ENCODE results near the gene FSHR.

The FSHR gene

GRCh38 chr2:48948400-48949125 lies 205.8 kb downstream of the FSHR start:
- no peak for DNase-seq

- DNase-seq, result peak; percentile 5
These were observed 207.8 kb downstream of the FSHR start for GRCh38 chr2:48946449-48947048.

DNA sequence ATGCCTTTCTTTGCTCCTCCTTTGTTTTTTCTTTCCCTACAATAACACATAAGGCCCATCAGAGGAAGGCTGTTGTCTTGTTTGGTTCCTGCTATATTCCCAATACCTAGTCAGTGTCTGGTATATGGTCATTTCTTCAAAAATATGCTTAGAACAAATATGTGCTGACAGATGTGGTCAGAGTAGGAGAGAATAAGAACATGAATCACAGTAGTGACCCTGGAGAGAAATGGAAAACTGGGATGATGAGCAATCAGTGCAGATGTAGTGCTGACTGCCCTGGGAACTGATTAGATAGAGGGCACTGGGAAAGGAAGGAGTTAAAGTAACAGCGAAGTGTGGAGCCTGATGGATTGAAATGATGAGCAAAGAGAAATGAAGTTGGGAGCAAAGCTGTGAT lies 209.4 kb downstream of the FSHR start:
- no peak for DNase-seq

DNA sequence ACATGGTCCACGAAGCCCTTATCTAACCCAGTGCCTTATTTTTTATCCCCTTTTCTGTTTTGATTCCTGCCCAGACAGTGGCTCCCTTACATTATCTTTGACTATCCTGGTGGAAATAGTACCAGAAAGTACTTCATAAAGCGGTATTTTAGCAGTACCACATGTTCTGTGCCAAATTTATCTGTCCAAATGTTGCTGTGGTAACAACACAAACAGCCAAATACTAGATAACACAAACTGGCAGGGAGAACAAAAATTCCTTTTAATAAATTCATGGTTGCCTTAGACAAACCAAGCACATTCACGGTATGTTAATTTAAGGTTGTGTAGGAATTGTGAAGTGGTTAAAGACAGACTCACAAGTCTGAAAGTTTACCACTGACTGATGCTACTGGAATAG lies 210.9 kb downstream of the FSHR start:
- DNase-seq, result no peak

DNA sequence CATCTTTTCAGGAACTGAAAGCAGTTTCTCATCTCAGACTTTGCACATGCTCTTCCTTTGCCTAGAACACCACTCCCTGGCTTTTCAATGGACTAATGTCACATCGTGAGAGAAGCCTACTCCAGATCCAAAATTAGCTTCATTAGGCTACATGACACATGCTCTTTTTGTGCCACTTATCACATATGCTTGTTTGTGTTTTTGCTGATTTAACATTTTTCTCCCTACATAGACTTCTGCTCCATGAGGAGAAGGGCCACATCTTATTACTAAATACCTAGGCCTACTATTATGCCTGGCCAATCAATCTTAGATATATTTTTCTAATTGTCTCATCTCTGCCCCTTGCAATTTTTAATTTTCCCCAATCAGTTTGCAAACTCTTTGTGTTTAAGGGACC lies 212.4 kb downstream of the FSHR start:
- DNase-seq, result no peak

DNA sequence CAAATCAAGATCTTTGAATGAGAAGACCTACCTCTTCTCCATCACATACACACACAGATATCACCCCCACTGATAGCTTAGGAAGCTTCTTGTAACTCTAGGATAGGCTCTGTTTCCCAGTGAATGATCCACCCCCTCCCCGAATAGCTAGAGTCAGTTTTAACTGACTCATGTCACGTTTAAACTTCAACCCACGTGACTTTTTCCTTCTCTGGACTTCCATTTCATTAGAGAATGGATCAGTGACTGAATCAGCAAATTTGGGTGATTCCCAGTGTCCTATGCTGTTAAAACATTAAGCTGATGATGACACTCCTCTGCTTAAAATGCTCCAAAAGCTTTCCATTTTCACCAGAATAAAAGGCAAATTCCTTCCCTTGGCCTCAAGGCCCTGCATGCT lies 212.9 kb downstream of the FSHR start:
- DNase-seq, result no peak

DNA sequence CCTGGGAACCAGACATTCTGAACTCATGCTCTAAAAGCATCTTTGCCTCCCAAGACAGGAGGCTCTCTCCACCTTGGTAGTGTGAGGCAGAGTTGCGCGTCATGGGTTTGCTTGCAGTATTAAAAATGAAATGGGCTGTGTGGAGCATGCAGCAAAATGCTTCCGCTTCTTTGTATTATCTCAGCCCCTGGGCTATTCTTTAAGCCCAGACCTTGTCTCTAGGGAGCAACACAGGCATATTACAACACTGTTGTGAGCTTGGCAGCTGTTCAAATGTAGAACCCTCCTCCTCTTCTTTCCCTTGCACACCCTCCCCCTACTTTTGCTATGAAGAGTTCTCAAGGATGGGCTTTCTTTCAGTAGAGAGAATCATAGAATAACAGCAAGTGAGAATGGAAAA lies 213.7 kb downstream of the FSHR start:
- DNase-seq, result no peak

- no peak for DNase-seq
These were observed 215.1 kb downstream of the FSHR start for GRCh38 chr2:48939232-48939631.

DNA sequence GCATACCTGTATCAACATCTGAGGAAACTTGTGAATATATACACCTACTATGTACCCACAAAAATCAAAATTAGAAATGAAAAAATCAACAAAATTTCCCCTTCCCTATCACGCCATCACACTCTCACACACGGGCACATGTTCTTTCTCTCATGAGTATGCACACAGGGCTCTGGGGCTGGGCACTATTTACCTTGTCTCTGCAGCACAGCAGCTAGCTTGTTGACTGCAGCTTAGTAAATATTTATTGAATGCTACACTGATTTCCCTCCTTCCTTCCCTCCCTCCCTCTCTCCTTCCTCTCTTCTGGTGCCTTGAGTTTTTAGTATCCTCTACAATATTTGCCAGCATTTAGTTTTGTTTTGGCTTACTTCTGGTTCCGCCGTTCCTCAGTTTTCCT lies 216.1 kb downstream of the FSHR start:
- DNase-seq, result no peak

DNA sequence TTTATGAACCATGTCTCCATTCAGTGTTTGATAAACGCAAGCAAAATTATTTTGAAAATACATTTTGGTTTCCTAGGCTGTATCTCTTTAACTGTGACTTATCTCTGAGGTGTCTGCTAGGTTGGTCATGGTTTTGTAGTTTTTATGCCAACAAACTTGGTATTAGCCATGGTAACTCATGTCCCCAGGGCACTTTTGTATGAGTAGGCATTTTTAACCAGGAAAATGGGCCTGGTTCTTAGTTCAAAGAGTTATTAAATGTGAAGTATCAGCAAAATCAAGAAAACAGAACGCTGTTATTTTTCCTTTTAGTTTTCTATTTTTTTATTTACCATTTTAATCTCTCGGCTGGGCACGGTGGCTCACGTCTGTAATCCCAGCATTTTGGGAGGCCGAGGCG lies 219.5 kb downstream of the FSHR start:
- no peak for DNase-seq

DNA sequence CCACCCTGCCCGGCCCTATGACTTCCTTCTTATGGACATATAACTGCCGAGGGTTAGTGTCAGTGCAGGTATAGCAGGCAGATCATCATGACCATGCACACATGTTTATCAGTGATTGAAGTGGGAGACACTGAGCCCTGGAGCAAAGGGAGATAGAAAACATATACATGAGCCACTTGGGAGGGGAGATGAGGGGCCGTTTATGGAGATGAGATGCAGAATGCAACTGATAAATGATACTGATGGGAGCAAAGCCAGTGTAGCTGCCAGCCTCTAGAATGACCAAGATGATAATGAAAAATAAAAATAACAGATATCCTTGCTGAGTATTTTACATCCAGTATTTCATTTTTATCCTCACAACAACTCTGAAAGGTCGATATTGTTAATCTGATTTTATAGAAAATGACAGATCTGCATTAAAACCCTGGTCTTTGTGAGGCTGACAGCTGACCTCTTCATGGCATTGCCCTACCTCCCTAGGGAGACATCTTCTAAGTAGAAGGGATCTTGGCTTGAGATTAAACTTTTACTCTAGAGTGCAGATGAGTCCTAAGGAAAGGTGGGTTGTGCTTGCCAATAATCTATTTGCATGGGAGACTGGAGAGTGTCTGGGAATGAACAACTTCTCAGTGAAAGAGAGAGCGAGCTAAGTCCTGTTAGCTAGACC lies 220.4 kb downstream of the FSHR start:
- DNase-seq, result no peak

DNA sequence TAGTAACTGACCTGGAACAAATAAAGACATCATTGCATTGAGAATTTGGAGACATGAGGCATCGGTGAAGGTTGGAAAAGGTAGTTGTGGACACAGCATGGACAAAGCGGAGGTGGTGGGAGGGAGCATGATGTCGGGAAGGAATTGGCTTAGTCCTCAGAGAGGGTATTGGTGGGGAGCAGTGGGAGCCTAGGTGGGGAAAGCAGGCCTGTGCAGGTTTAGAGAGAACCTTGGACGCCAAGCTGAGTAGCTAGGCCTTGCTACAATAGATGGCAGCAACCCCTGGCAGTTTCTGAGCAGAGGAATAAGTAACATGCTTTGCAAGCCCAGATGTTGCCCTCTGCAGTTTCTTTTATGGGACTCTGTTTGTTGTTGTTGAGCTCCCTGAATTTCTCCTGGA lies 221.6 kb downstream of the FSHR start:
- DNase-seq, result no peak

DNA sequence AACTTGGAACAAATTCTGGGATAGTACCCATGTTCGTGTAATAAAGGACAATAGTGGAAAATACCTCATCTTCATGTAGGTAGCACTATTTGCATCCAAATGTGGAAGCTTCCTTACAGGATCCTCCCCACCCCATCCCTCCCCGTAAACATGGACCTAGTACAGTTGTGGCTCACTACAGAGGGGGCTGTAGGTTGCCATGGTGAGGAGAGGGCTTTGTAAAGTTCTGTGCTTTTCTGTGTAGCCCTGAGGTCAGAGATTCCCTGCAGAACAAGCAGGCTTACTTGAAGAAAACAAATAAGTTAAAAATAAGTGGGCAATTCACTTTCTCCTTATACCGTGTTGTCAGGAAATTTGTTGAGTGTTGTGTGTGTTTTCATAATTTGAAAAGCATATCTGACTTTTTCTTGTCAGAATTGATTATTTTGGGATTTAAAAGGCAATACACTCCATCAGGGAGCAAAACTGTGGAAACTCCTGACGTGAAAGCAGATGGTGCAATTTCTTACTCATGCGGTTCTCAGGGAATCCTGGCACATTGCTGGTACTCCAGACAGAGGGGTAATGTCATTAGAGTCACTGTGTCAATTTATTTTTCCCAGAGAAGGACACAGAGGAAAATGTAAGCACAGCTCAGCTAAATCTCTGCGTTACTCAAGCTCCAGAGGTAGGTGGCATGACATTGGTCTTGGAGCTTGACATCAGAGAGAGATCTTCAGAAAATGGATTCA lies 224.6 kb downstream of the FSHR start:
- no peak for DNase-seq

- DNase-seq, result no peak
These were observed 227.0 kb downstream of the FSHR start for GRCh38 chr2:48927355-48927754.

GRCh38 chr2:48915884-48916283 lies 238.4 kb downstream of the FSHR start:
- no peak for DNase-seq

- DNase-seq, result no peak
These were observed 239.1 kb downstream of the FSHR start for GRCh38 chr2:48915227-48915626.

DNA sequence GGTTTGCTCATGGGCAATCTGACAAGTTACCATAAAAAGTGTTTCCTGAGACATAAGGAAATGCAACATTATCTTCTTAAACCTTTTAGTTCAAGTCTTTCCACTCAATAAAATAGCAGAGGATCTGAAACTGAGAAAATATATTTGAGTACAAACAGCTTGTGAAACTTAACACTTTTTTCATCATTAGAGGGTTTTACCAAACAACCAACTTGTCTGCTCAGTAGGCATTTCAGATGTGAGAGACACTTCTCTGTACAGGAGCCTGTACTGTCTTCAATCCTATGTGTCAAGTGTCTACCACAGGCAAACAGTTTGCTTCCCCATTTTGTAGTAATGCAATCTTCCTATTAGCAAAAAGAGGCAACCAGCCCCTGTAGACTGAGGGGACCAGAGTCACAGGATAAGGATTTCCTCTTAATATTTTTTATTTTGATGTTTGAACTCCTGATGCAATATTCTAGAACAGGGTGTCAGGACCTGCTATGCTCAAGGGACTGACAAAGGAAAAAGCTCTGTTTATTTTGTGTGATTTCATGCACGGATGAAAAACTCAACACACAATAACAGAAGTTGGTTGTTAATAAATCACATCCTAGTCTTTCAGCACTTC lies 239.7 kb downstream of the FSHR start:
- no peak for DNase-seq

All from activated gamma-delta T cell treated with Interleukin-2 at 50 U/mL for 16 hours (primary cell).